PFSK-1 (cell line): ENCODE data around the gene PCDHB1.

ENCODE experiments used
- FOXP2 ChIP-seq: optimal IDR thresholded peaks from 2 replicates; pipeline ENCODE3; 2011; ENCODE audit warnings: borderline replicate concordance, control low read depth, inconsistent platforms; ENCODE audit not compliant: insufficient read depth; ENCODE audit errors: extremely low read length, extremely low read depth
- POLR2AphosphoS5 ChIP-seq: IDR thresholded peaks from 2 replicates; pipeline ENCODE4 v1.6.1; 2012; ENCODE audit warnings: low read depth, mild to moderate bottlenecking, control low read depth, low read length, moderate library complexity
- SIN3A ChIP-seq: IDR thresholded peaks from 2 replicates; pipeline ENCODE4 v1.6.1; 2012; ENCODE audit warnings: mild to moderate bottlenecking, low read length, moderate library complexity, borderline replicate concordance; ENCODE audit not compliant: insufficient read depth
- TAF1 ChIP-seq: IDR thresholded peaks from 2 replicates; pipeline ENCODE4 v1.6.1; 2012; ENCODE audit warnings: low read length, control low read depth, borderline replicate concordance; ENCODE audit not compliant: insufficient read depth
- TF ChIP-seq, protein P1 (sequence below), 2 experiments: IDR thresholded peaks; 2 replicates each; pipeline versions ENCODE4 v1.6.1 to v1.8.0; 2011 to 2012; ENCODE audit warnings: low read depth in 2 of 2, low read length in 2 of 2, control low read depth in 1 of 2, inconsistent platforms in 1 of 2, mild to moderate bottlenecking in 1 of 2, moderate library complexity in 1 of 2; ENCODE audit not compliant: insufficient read depth in 1 of 2

PCDHB1 gene

DNA sequence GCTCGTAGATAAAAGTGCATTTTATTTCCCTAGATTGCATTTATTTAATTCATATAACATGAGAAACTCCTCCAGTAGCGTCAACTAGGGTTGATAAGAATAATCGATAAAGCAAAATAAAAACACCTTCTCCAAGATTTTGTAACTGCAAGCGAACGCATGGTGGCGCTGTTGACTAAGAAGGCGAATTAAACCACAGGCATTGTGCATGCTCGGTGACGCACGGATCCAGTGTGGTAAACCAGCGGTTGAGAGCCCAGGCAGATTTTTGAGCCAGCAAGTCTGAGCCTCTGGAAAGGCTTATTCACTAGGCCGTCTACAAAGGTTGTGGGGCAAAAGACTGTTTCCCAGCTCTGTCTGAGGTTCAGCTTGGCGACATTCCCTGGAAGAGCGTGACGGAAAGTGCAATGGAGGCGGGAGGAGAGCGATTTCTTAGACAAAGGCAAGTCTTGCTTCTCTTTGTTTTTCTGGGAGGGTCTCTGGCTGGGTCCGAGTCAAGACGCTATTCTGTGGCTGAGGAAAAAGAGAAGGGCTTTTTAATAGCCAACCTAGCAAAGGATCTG is 49.1 kb downstream of the PCDHB1 start, which contains the start of gene PCDHB3:
TSS of gene PCDHB3 (plus strand) at position 231 of the 563 bp plus-strand sequence. CDS start at position 408, 177 bp downstream.
- TF ChIP-seq POLR2AphosphoS5: no peak
- TF ChIP-seq, protein P1, sequence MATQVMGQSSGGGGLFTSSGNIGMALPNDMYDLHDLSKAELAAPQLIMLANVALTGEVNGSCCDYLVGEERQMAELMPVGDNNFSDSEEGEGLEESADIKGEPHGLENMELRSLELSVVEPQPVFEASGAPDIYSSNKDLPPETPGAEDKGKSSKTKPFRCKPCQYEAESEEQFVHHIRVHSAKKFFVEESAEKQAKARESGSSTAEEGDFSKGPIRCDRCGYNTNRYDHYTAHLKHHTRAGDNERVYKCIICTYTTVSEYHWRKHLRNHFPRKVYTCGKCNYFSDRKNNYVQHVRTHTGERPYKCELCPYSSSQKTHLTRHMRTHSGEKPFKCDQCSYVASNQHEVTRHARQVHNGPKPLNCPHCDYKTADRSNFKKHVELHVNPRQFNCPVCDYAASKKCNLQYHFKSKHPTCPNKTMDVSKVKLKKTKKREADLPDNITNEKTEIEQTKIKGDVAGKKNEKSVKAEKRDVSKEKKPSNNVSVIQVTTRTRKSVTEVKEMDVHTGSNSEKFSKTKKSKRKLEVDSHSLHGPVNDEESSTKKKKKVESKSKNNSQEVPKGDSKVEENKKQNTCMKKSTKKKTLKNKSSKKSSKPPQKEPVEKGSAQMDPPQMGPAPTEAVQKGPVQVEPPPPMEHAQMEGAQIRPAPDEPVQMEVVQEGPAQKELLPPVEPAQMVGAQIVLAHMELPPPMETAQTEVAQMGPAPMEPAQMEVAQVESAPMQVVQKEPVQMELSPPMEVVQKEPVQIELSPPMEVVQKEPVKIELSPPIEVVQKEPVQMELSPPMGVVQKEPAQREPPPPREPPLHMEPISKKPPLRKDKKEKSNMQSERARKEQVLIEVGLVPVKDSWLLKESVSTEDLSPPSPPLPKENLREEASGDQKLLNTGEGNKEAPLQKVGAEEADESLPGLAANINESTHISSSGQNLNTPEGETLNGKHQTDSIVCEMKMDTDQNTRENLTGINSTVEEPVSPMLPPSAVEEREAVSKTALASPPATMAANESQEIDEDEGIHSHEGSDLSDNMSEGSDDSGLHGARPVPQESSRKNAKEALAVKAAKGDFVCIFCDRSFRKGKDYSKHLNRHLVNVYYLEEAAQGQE (IDR thresholded peaks at IDR 0.05; ENCODE audit: insufficient read depth in 1 of 2, low read depth in 2 of 2, low read length in 2 of 2): no peak

DNA sequence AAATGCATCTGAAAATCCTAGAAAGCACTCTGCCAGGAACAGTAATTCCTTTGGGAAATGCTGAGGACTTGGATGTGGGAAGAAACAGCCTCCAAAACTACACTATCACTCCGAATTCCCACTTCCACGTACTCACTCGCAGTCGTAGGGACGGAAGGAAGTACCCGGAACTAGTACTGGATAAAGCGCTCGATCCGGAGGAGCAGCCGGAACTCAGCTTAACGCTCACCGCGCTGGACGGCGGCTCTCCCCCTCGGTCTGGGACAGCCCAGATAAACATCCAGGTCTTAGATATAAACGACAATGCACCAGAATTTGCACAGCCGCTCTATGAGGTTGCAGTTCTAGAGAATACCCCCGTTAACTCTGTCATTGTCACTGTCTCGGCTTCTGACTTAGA is 49.9 kb downstream of the PCDHB1 start:
- TF ChIP-seq, protein P1 (IDR thresholded peaks at IDR 0.05; ENCODE audit: insufficient read depth in 1 of 2, low read depth in 2 of 2, low read length in 2 of 2): no peak
- no peak for TF ChIP-seq FOXP2
- TF ChIP-seq SIN3A: no peak
- TF ChIP-seq TAF1: no peak
- no peak for TF ChIP-seq POLR2AphosphoS5

DNA sequence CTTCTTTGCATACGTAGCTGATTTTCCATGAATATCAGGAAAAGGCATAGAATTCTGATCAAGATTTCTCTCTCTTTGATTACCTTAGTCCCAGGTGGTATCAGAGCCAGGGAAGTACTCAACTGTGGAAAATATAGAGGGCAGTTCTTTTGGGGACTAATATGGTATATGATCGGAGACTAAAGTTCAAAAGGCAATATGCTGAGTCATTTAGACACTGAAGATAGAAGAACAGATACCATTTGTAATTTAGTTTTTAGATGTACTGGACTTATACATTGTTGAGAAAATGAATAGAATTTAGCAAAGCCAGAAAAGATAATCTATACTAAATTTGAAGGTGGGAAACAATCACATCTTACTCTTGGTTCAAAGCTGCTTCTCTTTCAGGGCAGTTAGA is 54.2 kb downstream of the PCDHB1 start:
- no peak for TF ChIP-seq SIN3A
- no peak for TF ChIP-seq TAF1
- TF ChIP-seq, protein P1 (IDR thresholded peaks at IDR 0.05; ENCODE audit: insufficient read depth in 1 of 2, low read depth in 2 of 2, low read length in 2 of 2): no peak
- no peak for TF ChIP-seq FOXP2
- no peak for TF ChIP-seq POLR2AphosphoS5
